Measurements from ENCODE around the gene DCST2. TPM values are rescaled to one million over a fixed set of nuclear protein-coding genes. Genes with fewer than 3 reads are reported as not detected.

The DCST2 gene
- total and polyA plus RNA-seq, 9 of the 15 experiments (the other 6 are each of a cell fraction or from before 2014, with no cell fraction given): 0.09 to 0.49 (median 0.11) TPM; not detected in 3

DNA sequence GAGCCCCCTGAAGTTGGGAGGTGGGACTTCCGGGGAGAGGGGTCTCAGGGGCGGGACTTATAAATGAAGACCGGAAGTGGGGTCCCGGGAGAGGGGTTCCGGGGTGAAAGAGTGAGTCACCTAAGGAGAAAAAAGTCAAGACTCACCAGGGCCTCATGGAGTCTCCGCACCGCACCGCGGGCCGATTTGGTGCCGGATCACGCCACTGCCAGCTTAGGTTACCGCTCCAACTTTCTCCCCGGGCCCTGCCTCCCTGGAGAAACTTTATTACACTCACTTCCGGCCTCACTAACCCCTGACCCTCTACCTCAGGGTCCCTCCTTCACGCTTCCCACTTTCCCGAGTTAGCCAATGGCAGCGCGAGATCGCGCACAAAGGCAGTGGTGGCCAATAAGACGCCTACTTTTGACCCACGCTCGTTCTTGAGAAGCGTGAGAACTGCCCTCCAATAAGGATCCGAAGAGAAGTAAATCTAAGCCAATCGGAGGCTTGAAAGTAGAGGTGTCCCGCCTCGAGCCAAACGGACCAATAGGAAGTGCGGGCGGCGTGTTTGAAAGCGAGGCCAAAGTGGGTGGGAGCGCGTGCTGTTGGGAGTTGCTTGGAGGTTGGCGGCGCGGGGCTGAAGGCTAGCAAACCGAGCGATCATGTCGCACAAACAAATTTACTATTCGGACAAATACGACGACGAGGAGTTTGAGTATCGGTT, 59.3 kb downstream of the DCST2 start, which contains the start of gene CKS1B (continued):
- TF ChIP-seq, protein P1, sequence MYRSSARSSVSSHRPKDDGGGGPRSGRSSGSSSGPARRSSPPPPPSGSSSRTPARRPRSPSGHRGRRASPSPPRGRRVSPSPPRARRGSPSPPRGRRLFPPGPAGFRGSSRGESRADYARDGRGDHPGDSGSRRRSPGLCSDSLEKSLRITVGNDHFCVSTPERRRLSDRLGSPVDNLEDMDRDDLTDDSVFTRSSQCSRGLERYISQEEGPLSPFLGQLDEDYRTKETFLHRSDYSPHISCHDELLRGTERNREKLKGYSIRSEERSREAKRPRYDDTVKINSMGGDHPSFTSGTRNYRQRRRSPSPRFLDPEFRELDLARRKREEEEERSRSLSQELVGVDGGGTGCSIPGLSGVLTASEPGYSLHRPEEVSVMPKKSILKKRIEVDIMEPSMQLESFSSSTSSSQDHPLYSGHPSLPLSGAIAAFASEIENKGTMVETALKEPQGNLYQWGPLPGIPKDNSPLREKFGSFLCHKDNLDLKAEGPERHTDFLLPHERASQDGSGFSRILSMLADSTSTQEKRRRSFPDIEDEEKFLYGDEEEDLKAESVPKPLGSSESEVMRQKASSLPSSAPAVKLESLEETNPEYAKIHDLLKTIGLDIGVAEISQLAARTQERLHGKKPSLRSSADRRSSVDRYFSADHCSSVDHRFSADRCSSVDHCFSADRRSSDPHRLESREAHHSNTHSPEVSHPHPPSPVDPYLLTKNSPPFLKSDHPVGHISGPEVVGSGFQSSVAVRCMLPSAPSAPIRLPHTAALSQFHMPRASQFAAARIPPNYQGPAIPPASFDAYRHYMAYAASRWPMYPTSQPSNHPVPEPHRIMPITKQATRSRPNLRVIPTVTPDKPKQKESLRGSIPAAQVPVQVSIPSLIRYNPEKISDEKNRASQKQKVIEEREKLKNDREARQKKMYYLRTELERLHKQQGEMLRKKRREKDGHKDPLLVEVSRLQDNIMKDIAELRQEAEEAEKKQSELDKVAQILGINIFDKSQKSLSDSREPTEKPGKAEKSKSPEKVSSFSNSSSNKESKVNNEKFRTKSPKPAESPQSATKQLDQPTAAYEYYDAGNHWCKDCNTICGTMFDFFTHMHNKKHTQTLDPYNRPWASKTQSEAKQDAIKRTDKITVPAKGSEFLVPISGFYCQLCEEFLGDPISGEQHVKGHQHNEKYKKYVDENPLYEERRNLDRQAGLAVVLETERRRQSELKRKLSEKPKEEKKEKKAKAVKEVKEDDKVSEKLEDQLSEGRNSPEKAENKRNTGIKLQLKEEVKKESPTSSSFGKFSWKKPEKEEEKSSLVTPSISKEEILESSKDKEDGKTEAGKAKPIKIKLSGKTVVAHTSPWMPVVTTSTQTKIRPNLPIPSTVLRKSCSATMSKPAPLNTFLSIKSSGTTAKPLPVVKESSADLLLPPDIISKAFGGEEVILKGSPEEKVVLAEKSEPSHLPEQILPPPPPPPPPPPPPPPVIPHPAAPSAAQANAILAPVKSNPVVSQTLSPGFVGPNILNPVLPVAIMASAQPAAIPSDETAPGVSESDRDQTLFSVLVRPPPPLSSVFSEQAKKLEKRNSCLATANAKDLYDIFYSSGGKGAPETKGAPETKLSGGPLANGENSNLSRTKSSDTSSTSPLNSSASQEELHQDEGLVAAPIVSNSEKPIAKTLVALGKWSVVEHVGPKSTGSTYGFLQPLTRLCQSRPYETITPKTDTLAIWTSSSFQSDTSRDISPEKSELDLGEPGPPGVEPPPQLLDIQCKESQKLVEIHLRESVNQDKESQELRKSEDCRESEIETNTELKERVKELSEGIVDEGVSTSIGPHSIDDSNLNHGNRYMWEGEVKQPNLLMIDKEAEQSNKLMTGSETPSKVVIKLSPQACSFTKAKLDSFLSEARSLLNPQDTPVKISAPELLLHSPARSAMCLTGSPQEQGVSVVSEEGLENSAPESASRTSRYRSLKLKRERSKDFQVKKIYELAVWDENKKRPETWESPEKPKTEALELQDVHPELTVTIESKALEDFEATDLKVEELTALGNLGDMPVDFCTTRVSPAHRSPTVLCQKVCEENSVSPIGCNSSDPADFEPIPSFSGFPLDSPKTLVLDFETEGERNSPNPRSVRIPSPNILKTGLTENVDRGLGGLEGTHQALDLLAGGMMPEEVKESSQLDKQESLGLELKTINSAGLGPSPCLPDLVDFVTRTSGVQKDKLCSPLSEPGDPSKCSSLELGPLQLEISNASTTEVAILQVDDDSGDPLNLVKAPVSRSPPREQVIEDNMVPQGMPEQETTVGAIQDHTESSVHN (IDR thresholded peaks at IDR 0.05; ENCODE audit: borderline replicate concordance in 1 of 2, low read depth in 1 of 2): no peak
- TF ChIP-seq, protein P2, sequence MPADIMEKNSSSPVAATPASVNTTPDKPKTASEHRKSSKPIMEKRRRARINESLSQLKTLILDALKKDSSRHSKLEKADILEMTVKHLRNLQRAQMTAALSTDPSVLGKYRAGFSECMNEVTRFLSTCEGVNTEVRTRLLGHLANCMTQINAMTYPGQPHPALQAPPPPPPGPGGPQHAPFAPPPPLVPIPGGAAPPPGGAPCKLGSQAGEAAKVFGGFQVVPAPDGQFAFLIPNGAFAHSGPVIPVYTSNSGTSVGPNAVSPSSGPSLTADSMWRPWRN (IDR thresholded peaks at IDR 0.05; ENCODE audit: low read depth): peak; percentile 4
- TF ChIP-seq SMAD1 (IDR thresholded peaks at IDR 0.05; ENCODE audit: low read depth, low read length, partially characterized antibody): peak; percentile 42
- TF ChIP-seq ZKSCAN8 (CRISPR knock-in tag; IDR thresholded peaks at IDR 0.05): no peak
- no peak for TF ChIP-seq MEF2D (tag; conservative IDR thresholded peaks at IDR 0.05; ENCODE audit: low read depth)
- TF ChIP-seq, protein P3, sequence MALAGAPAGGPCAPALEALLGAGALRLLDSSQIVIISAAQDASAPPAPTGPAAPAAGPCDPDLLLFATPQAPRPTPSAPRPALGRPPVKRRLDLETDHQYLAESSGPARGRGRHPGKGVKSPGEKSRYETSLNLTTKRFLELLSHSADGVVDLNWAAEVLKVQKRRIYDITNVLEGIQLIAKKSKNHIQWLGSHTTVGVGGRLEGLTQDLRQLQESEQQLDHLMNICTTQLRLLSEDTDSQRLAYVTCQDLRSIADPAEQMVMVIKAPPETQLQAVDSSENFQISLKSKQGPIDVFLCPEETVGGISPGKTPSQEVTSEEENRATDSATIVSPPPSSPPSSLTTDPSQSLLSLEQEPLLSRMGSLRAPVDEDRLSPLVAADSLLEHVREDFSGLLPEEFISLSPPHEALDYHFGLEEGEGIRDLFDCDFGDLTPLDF (CRISPR knock-in tag; IDR thresholded peaks at IDR 0.05): peak; percentile 72; the same call in 1 of the 2 replicates
- TF ChIP-seq SIX5 (IDR thresholded peaks at IDR 0.05; ENCODE audit: borderline replicate concordance in 1 of 2, insufficient read depth in 1 of 2, low read depth in 1 of 2, low read length in 2 of 2): no peak
- TF ChIP-seq CEBPB (tag; IDR thresholded peaks at IDR 0.05): no peak
- peak; percentile 93 for TF ChIP-seq HDAC2 (IDR thresholded peaks at IDR 0.05)
- TF ChIP-seq ZNF239 (CRISPR knock-in tag; IDR thresholded peaks at IDR 0.05): no peak
- TF ChIP-seq, protein P4, sequence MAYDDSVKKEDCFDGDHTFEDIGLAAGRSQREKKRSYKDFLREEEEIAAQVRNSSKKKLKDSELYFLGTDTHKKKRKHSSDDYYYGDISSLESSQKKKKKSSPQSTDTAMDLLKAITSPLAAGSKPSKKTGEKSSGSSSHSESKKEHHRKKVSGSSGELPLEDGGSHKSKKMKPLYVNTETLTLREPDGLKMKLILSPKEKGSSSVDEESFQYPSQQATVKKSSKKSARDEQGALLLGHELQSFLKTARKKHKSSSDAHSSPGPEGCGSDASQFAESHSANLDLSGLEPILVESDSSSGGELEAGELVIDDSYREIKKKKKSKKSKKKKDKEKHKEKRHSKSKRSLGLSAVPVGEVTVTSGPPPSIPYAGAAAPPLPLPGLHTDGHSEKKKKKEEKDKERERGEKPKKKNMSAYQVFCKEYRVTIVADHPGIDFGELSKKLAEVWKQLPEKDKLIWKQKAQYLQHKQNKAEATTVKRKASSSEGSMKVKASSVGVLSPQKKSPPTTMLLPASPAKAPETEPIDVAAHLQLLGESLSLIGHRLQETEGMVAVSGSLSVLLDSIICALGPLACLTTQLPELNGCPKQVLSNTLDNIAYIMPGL (CRISPR knock-in tag; IDR thresholded peaks at IDR 0.05): 0 out of 2 replicates have a peak, but pooled peaks have one; percentile 22
- TF ChIP-seq PHF21A (IDR thresholded peaks at IDR 0.05; ENCODE audit: borderline replicate concordance, low read depth): no peak
- TF ChIP-seq CHCHD3 (CRISPR knock-in tag; IDR thresholded peaks at IDR 0.05): no peak
- 0 out of 2 replicates have a peak, but pooled peaks have one; percentile 45 for TF ChIP-seq MXI1 (IDR thresholded peaks at IDR 0.05; ENCODE audit: low read depth, low read length)
- TF ChIP-seq, protein P5, sequence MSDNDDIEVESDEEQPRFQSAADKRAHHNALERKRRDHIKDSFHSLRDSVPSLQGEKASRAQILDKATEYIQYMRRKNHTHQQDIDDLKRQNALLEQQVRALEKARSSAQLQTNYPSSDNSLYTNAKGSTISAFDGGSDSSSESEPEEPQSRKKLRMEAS (CRISPR knock-in tag; IDR thresholded peaks at IDR 0.05): peak; percentile 100

All from K562 (cell line).